Retina (tissue), 1 donor: ENCODE measurements around the gene ASGR2.
"Not testable (repeated sequence)": the region's sequence is repeated elsewhere in the genome, so short reads cannot be mapped to it uniquely, and the experiment has no call there.

Experiments
- DNase-seq: peaks from one replicate; pipeline ENCODE4 v3.0.0-alpha.2; 2016

Gene ASGR2, protein sequence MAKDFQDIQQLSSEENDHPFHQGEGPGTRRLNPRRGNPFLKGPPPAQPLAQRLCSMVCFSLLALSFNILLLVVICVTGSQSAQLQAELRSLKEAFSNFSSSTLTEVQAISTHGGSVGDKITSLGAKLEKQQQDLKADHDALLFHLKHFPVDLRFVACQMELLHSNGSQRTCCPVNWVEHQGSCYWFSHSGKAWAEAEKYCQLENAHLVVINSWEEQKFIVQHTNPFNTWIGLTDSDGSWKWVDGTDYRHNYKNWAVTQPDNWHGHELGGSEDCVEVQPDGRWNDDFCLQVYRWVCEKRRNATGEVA

GRCh38 chr17:7114241-7114874 lies at the start of gene ASGR2:
Gene ASGR2, minus strand, starts transcription at chr17:7114822. Its CDS starts 582 bp downstream, at chr17:7114240.
- DNase-seq: no peak

DNA sequence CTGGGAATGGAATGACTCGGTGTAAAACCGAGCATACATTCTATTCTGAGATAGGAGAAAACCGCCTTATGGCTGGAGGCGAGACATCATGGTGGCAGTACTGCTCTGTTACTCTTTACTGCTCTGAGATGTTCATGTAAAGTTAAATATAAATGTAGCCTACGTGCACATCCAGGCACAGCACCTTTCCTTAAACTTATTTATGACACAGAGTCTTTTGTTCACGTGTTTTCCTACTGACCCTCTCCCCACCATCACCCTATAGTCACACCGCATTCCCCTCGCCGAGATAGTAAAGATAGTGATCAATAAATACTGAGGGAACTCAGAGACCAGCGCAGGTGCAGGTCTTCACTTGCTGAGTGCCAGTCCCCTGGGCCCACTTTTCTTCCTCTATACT lies 44.9 kb upstream of the ASGR2 start:
- not testable (repeated sequence) for DNase-seq

DNA sequence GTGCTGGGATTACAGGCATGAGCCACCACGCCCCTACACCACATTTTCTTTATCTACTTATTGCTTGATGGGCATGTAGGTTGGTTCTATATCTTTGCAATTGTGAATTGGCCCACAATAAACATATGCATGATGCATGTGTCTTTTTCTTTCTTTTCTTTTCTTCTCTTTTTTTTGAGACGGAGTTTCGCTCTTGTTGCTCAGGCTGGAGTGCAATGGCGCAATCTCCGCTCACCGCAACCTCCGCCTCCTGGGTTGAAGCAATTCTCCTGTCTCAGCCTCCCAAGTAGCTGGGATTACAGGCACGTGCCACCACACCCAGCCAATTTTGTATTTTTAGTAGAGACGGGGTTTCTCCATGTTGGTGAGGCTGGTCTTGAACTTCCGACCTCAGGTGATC lies 43.8 kb upstream of the ASGR2 start:
- DNase-seq: not testable (repeated sequence)

DNA sequence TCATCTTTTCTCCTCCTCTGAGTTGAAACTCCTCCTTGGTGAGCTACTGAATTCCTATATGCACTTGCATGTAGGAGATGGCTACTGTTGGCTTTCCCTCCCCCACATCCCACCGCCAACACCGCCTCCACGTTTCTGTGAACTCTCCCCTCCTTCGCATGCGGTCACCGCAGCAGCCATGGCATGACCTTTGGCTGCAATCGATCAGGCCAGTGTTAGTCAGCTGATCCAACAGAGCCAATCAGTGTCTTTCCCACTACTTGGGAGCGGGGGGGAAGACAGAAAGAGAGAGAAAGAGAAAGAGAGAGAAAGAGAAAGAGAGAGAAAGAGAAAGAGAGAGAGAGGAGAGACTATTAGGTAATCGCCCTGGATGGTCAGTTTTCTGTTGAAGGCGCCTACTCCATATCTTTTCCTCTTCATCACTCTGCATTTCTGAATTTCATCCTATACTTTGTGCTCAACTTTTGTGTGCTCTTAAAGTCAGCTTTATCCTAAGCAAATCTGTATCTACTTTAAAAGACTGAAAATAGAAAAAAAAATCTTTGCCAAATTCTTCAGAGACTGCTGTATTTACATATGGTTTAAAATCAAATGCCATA lies 41.8 kb upstream of the ASGR2 start:
- DNase-seq: no peak

DNA sequence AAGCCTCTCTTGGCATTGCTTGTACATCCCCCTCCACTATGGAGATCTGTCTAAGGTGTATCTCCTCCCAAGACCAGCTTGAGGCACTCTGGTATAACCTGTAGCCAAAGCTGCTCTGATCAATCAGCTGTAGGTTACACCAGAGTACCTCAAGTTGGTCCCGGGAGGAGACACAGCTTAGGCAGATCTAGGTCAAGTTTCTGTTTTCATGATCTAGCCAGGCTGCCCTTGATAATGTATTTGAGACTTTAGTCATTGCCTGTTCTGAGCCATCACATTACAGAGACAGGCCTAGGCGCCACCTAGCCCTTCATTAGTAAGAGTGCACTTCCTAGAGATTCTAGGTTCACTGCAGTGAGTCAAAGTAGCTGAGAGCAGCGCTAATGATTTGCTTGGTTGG lies 33.1 kb upstream of the ASGR2 start:
- DNase-seq: no peak

- no peak for DNase-seq
Observed at GRCh38 chr17:7146115-7146514, 31.5 kb upstream of the ASGR2 start.

DNA sequence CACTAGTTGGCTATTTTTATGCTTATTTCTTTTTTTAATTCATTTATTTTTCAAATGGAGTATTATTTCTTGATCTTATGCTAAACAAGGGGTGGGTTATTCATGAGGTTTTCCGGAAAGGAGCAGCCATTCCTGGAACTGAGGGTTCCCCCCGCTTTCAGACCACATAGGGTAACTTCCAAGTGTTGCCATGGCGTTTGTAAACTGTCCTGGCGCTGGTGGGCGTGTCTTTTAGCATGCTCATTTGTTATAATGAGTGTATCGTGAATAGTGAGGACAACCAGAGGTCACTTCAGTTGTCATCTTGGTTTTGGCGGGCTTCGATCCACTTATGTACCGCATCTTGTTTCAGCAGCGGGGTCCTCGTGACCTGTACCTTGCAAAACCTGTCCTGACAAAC lies 29.6 kb upstream of the ASGR2 start:
- no peak for DNase-seq

- DNase-seq: no peak
Observed at GRCh38 chr17:7141824-7142223, 27.2 kb upstream of the ASGR2 start.

- DNase-seq: no peak
Observed at GRCh38 chr17:7139400-7139799, 24.8 kb upstream of the ASGR2 start.

- DNase-seq: no peak
Observed at GRCh38 chr17:7138800-7139381, 24.3 kb upstream of the ASGR2 start.

GRCh38 chr17:7137171-7137943 lies 22.7 kb upstream of the ASGR2 start:
- no peak for DNase-seq

GRCh38 chr17:7136266-7136877 lies 21.8 kb upstream of the ASGR2 start:
- peak; percentile 78 for DNase-seq

DNA sequence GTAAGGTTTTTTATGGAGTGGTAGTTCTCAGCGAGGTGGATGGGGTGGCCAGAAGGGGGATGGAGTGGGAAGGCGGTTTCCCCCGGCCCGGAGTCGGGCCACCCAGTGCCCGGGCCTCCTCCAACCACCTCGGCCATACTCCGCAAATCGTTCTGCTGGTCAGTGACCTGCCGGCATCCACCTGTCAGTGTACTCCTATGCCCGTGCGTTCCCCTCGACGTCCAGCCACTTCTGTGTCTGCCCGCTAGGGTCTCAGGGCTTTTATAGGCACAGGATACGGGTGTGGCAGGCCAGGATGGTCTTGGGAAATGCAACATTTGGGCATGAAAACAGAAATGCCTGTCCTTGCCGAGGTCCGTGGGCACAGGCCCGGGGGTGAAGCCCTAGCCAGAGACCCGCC lies 19.3 kb upstream of the ASGR2 start:
- DNase-seq: no peak

GRCh38 chr17:7133424-7133823 lies 18.8 kb upstream of the ASGR2 start:
- DNase-seq: peak; percentile 33

- no peak for DNase-seq
Observed at GRCh38 chr17:7132511-7133094, 18.0 kb upstream of the ASGR2 start.

DNA sequence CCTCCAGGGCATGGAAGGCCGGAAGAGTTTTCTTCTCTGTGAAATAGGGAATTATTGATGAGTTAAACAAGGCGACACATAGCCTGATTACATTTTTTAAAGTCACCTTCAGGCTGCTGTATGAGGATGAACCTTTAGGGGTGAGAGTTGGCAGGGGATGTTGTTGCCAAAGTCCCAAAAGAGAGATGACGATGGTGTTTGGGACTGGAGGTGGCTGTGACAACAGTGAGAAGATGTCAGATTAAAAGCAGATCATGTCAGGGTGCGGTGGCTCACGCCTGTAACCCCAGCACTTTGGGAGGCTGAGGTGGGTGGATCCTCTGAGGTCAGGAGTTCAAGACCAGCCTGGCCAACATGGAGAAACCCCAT lies 16.8 kb upstream of the ASGR2 start:
- no peak for DNase-seq

DNA sequence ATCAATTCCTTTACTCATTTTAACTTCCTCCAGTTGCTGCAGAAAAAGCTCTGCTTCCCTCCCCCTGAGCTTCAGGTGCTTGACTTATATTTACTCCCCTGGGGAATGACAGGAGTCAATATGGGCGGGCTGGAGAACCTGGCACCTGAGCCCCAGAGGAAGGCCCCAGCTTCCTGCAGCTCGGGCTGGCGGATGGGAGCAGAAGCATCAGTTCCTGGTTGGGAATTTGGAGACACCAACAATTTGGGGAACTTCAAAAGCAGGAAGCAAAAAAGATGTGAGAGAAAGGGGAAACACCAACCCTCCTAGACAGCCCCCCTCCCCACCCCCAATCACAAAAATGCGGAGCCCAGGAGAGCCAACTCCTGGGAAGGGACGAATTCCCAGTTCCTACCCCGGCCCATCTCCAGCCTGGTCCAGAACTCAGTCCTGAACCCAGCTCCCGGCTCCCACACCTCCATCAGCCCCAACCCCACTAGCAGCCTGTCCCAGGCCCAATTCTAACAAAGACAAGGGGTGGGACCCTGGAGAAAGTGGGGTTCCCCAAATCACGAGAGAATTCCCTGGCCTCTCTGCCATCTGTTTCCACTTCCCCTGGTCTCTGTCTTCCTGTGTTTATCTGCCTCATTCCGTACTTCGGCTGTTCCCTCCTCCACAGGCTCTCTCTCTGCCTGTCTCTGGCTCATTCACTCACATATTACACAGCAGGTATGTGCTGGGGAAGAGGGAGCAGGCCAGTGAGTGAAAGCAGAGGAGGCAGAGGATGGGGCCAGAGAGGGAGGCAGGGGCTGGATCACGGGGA lies 16.2 kb upstream of the ASGR2 start:
- DNase-seq: no peak

DNA sequence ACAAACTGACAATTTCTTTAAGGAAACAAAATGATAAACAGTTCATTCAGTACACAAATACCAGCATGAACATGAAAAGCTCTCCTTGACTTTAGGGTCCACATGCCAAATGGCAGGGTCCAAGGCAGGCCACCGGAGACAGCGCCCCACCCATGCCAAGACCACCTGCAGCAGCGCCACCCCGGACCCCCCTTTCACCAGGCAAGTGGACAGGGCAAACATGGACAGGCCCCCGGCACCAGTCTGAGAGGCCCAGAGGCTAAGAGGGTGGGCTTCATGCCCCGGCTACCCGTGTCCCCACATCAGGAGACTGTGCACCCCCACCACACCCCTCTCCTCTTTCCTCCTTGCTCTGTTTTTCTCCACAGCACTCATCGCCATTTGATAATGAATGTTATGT lies 14.7 kb upstream of the ASGR2 start:
- DNase-seq: no peak

DNA sequence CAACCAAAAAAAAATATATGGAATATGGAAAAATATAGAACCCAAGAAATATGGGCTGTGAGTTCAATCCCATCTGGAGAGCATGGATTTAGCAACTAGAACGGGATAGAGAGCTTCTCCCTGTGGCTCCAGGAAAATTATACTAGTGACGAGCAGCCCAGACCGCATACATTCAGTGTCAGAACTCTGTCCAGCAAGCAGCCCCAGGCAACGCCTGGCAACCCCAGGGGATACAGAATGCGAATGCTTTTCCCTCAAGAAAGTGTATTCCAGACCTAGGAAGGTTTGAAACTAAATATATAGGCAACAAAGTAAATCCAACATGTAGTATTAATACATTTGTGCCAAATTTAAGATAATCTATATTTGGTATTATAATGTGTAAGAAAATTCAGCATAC lies 13.5 kb upstream of the ASGR2 start:
- DNase-seq: no peak

- not testable (repeated sequence) for DNase-seq
Observed at GRCh38 chr17:7127501-7127900, 12.9 kb upstream of the ASGR2 start.

DNA sequence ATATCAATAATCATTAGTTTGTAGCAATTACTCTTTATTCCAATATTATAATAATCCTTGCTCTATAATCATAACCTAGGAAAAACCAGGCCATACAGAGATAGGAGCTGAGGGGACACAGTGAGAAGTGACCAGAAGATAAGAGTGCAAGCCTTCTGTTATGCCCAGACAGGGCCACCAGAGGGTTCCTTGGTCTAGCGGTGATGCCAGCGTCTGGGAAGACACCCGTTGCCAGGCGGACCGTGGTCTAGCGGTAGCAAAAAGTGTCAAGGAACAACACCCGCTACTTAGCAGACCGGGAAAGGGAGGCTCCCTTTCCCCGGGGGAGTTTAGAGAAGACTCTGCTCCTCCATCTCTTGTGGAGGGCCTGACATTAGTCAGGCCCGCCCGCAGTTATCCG lies 11.8 kb upstream of the ASGR2 start:
- not testable (repeated sequence) for DNase-seq

DNA sequence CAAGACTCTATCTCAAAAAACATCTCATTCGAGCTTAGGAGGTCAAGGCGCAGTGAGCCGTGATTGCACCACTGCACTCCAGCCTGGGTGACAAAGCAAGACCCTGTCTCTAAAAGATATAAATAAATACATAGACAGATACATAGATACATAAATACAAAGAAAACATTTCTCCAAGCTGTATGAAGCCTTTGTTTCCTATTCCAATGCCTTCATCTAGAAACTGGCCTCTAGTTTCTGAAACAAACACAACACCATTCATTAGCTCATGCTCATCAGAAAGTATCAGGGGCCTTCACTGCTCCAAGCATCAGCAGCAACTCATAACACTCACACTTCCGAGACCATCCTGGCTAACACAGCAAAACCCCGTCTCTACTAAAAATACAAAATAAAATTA lies 10.3 kb upstream of the ASGR2 start:
- no peak for DNase-seq
